ENCODE measurements around the gene RNGTT.

RNGTT gene

GRCh38 chr6:88843040-88843439 is 120.4 kb downstream of the RNGTT start:
- no peak for DNase-seq (ENCODE audit: low read depth)
- no peak for TF ChIP-seq MYC (IDR thresholded peaks at IDR 0.05; ENCODE audit: low read depth, low read length)
- TF ChIP-seq, protein P1, sequence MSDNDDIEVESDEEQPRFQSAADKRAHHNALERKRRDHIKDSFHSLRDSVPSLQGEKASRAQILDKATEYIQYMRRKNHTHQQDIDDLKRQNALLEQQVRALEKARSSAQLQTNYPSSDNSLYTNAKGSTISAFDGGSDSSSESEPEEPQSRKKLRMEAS (IDR thresholded peaks at IDR 0.05; ENCODE audit: low read depth, low read length), result no peak
- TF ChIP-seq, protein P2, sequence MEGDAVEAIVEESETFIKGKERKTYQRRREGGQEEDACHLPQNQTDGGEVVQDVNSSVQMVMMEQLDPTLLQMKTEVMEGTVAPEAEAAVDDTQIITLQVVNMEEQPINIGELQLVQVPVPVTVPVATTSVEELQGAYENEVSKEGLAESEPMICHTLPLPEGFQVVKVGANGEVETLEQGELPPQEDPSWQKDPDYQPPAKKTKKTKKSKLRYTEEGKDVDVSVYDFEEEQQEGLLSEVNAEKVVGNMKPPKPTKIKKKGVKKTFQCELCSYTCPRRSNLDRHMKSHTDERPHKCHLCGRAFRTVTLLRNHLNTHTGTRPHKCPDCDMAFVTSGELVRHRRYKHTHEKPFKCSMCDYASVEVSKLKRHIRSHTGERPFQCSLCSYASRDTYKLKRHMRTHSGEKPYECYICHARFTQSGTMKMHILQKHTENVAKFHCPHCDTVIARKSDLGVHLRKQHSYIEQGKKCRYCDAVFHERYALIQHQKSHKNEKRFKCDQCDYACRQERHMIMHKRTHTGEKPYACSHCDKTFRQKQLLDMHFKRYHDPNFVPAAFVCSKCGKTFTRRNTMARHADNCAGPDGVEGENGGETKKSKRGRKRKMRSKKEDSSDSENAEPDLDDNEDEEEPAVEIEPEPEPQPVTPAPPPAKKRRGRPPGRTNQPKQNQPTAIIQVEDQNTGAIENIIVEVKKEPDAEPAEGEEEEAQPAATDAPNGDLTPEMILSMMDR (IDR thresholded peaks at IDR 0.05; ENCODE audit: low read depth, low read length), result no peak
- no peak for TF ChIP-seq POLR2A (IDR thresholded peaks at IDR 0.05; ENCODE audit: extremely low read depth, insufficient read length)
- no peak overlapping the region for H3K4me3 ChIP-seq (ENCODE audit: low read depth, low read length)

DNA sequence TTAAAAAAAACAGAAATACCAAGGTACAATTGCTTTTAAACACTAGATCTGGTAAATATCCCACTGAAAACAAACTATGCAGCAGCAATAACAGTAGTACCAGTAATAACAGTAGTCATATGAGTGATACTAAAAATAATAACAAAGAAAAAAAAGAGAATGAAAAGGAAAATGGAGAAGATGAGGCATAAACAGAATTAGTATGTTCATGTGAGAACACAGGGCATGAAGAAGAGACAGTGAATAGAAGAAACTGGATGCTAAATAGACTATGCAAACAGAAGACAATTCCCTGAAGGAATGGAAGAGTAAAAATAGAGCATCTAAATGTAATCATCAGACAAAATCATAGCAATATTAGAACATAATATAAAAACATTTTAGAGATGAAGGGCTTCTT is 121.1 kb downstream of the RNGTT start:
- TF ChIP-seq POLR2A (IDR thresholded peaks at IDR 0.05; ENCODE audit: extremely low read depth, insufficient read length), result no peak
- TF ChIP-seq, protein P1 (IDR thresholded peaks at IDR 0.05; ENCODE audit: low read depth, low read length), result no peak
- TF ChIP-seq, protein P2 (IDR thresholded peaks at IDR 0.05; ENCODE audit: low read depth, low read length), result no peak
- no peak for TF ChIP-seq MYC (IDR thresholded peaks at IDR 0.05; ENCODE audit: low read depth, low read length)
- H3K4me3 ChIP-seq (ENCODE audit: low read depth, low read length), result no peak overlapping the region
- DNase-seq (ENCODE audit: low read depth), result no peak

- DNase-seq (ENCODE audit: low read depth), result no peak
- H3K4me3 ChIP-seq (ENCODE audit: low read depth, low read length), result no peak overlapping the region
- TF ChIP-seq MYC (IDR thresholded peaks at IDR 0.05; ENCODE audit: low read depth, low read length) (no peak), POLR2A (IDR thresholded peaks at IDR 0.05; ENCODE audit: extremely low read depth, insufficient read length) (no peak)
- TF ChIP-seq, protein P2 (IDR thresholded peaks at IDR 0.05; ENCODE audit: low read depth, low read length), result no peak
- TF ChIP-seq, protein P1 (IDR thresholded peaks at IDR 0.05; ENCODE audit: low read depth, low read length), result no peak
These were observed 122.5 kb downstream of the RNGTT start for GRCh38 chr6:88840796-88841539.

GRCh38 chr6:88840289-88840688 is 123.1 kb downstream of the RNGTT start:
- no peak for DNase-seq (ENCODE audit: low read depth)
- TF ChIP-seq, protein P2 (IDR thresholded peaks at IDR 0.05; ENCODE audit: low read depth, low read length), result no peak
- TF ChIP-seq POLR2A (IDR thresholded peaks at IDR 0.05; ENCODE audit: extremely low read depth, insufficient read length) (no peak), MYC (IDR thresholded peaks at IDR 0.05; ENCODE audit: low read depth, low read length) (no peak)
- TF ChIP-seq, protein P1 (IDR thresholded peaks at IDR 0.05; ENCODE audit: low read depth, low read length), result no peak
- H3K4me3 ChIP-seq (ENCODE audit: low read depth, low read length), result no peak overlapping the region

GRCh38 chr6:88839280-88839679 is 124.1 kb downstream of the RNGTT start:
- no peak for DNase-seq (ENCODE audit: low read depth)
- no peak overlapping the region for H3K4me3 ChIP-seq (ENCODE audit: low read depth, low read length)
- TF ChIP-seq, protein P2 (IDR thresholded peaks at IDR 0.05; ENCODE audit: low read depth, low read length), result no peak
- no peak for TF ChIP-seq MYC (IDR thresholded peaks at IDR 0.05; ENCODE audit: low read depth, low read length)
- TF ChIP-seq, protein P1 (IDR thresholded peaks at IDR 0.05; ENCODE audit: low read depth, low read length), result no peak
- no peak for TF ChIP-seq POLR2A (IDR thresholded peaks at IDR 0.05; ENCODE audit: extremely low read depth, insufficient read length)

Data from NB4 (cell line).